Calu3 (cell line): ENCODE measurements around the gene MPDZ. TPM values are rescaled to one million over a fixed set of nuclear protein-coding genes. Genes with fewer than 3 reads are reported as not detected.

Experiments used
- BruUV-seq: library from RNA; stranded (reverse); fragments of 400-500 nt; replicated peaks from 2 replicates; lab custom pipeline; 2021; lab: Mats Ljungman, UMichigan
- CTCF ChIA-PET: fragments of 300-600 bp; sonication (Branson Sonifier 250); formaldehyde crosslinking; loops from one replicate; lab custom pipeline; 2022; ENCODE audit warnings: antibody characterized with exemption; lab: Charles Lee
- DNase-seq: peaks from one replicate; pipeline ENCODE4 v3.0.0; 2022
- H3K27ac Mint-ChIP-seq: one replicate; pipeline ENCODE4 v1.8.0; 2022; ENCODE audit warnings: mixed read lengths; ENCODE audit not compliant: unreplicated experiment
- H3K27me3 Mint-ChIP-seq: one replicate; pipeline ENCODE4 v1.8.0; 2022; ENCODE audit warnings: mixed read lengths; ENCODE audit not compliant: unreplicated experiment
- H3K36me3 Mint-ChIP-seq: one replicate; pipeline ENCODE4 v1.8.0; 2022; ENCODE audit warnings: mild to moderate bottlenecking, moderate library complexity, mixed read lengths; ENCODE audit not compliant: insufficient read depth, unreplicated experiment
- H3K4me1 Mint-ChIP-seq: one replicate; pipeline ENCODE4 v1.8.0; 2022; ENCODE audit warnings: mild to moderate bottlenecking, low read depth, mixed read lengths; ENCODE audit not compliant: unreplicated experiment
- H3K4me3 Mint-ChIP-seq: one replicate; pipeline ENCODE4 v1.8.0; 2022; ENCODE audit warnings: mild to moderate bottlenecking, low read depth, moderate library complexity, mixed read lengths; ENCODE audit not compliant: unreplicated experiment
- H3K9me3 Mint-ChIP-seq: one replicate; pipeline ENCODE4 v1.8.0; 2022; ENCODE audit warnings: low read depth, mixed read lengths; ENCODE audit not compliant: unreplicated experiment
- CTCF ChIP-seq: fragments of 200-600 bp; IDR thresholded peaks from one replicate; pipeline ENCODE4 v1.8.0; 2022; ENCODE audit warnings: antibody characterized with exemption; ENCODE audit not compliant: unreplicated experiment
- intact Hi-C: fragments of 100-400 bp; cut with micrococcal nuclease; formaldehyde crosslinking; loops from one replicate; pipeline ENCODE4 v1.10.0; 2022; ENCODE audit not compliant: unreplicated experiment
- total RNA-seq: library from RNA; stranded (reverse); gene quantifications from 2 replicates; pipeline ENCODE4 v1.2.3, GENCODE V29; 2022

Gene MPDZ
- total RNA-seq, 1 experiment from 2014 or later: not detected

GRCh38 chr9:13166996-13167395 is 112.5 kb downstream of the MPDZ start:
- no peaks in the 10 kb centered on the region for H3K4me1 Mint-ChIP-seq
- no peak for DNase-seq
- intact Hi-C loops: no loop called here

GRCh38 chr9:13165956-13166355 is 113.5 kb downstream of the MPDZ start:
- CTCF ChIA-PET: no interaction called here

More at GRCh38 chr9:13166996-13167395, 112.5 kb downstream of the MPDZ start:
- CTCF ChIA-PET: no interaction called here
- Mint-ChIP-seq H3K27ac (no peak overlapping the region), H3K36me3 (no peaks in the 10 kb centered on the region), H3K9me3 (no peaks in the 10 kb centered on the region), H3K4me3 (no peak overlapping the region), H3K27me3 (peaks cover 17% of the 10 kb centered on the region)
- no TSS peak for BruUV-seq
- TF ChIP-seq CTCF: no peak

DNA sequence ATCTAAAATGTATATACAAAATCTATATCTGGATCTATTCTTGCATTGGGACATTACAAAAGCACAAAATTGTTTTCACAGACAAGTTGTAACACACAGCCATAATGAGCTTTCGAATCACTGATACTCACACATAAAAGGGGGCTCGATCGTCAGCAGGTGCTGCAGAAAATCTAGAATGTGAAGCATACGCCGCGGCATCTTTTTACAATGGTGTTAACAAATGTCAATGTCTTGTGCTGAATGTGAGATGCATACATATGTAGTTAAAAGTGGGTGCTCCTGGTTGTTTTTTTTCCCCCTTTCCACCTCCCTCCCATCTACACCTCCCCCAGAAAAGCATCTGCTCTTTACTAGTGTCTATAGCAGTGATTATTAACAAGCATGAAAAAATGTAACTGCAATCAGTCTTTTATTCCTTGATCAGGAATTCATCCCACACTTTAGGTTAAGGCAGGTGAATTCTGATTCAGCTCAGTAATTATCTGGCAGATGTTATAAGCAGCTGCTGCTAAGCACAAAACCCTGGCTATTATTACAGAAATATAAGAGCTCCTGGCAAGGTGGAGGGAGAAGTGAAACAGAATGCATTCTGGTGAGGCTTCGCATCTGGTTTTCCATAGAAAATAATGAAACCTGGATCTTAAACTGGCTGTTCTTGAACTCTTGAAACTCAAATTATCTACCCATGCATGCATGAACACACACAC is 114.1 kb downstream of the MPDZ start:
- H3K4me1 Mint-ChIP-seq: no peaks in the 10 kb centered on the region
- no peak for DNase-seq
- H3K4me3 Mint-ChIP-seq: no peak overlapping the region
- H3K27me3 Mint-ChIP-seq: peaks cover 17% of the 10 kb centered on the region
- CTCF ChIA-PET: no interaction called here
- no TSS peak for BruUV-seq
- no peaks in the 10 kb centered on the region for H3K9me3 Mint-ChIP-seq
- no peaks in the 10 kb centered on the region for H3K36me3 Mint-ChIP-seq
- H3K27ac Mint-ChIP-seq: no peak overlapping the region
- intact Hi-C loops: no loop called here
- TF ChIP-seq CTCF: no peak

More at GRCh38 chr9:13165956-13166355, 113.5 kb downstream of the MPDZ start:
- DNase-seq: no peak
- Mint-ChIP-seq H3K36me3 (no peaks in the 10 kb centered on the region), H3K4me3 (no peak overlapping the region), H3K27ac (no peak overlapping the region), H3K4me1 (no peaks in the 10 kb centered on the region), H3K9me3 (no peaks in the 10 kb centered on the region), H3K27me3 (peaks cover 17% of the 10 kb centered on the region)
- TF ChIP-seq CTCF: no peak
- no TSS peak for BruUV-seq
- intact Hi-C loops: no loop called here

DNA sequence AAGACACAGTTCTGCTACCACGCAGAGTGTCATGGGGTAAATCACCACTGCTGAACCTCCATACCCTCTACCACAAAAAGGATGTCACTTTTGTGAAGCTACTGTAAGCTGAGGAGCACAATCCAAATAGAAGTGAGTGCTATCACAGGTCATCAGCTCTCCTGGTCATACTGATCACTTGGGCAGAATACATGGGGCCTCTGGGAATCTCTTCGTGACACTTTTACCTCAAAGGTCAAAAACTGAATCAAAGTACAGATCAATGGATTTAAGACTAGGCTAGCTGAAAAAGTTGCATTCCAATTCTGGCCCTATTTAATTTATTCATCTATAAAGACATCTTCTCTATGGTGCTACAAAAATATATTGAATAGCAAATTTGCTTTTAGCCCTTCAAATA is 115.5 kb downstream of the MPDZ start:
- no peaks in the 10 kb centered on the region for H3K9me3 Mint-ChIP-seq
- H3K4me3 Mint-ChIP-seq: no peak overlapping the region
- no peak for TF ChIP-seq CTCF
- no peak overlapping the region for H3K27ac Mint-ChIP-seq
- no peak for DNase-seq
- intact Hi-C loops: no loop called here
- H3K36me3 Mint-ChIP-seq: no peaks in the 10 kb centered on the region
- no peaks in the 10 kb centered on the region for H3K4me1 Mint-ChIP-seq
- H3K27me3 Mint-ChIP-seq: peaks cover 3% of the 10 kb centered on the region
- BruUV-seq: no TSS peak
- CTCF ChIA-PET: no interaction called here
